ENCODE measurements around the gene OTOA. TPM values are rescaled to one million over a fixed set of nuclear protein-coding genes. Genes with fewer than 3 reads are reported as not detected.
A peak's percentile ranks its signal among the peaks of the same experiment; 100 is the strongest.
"Not testable (repeated sequence)": the region's sequence is repeated elsewhere in the genome, so short reads cannot be mapped to it uniquely, and the experiment has no call there.

OTOA gene
- total and polyA plus RNA-seq, 2 of the 13 experiments (the other 11 are each of a cell fraction or from before 2014, with no cell fraction given), result 0.05 to 0.15 TPM

- peaks cover 2 to 11% of the 10 kb centered on the region in 2 experiments; a peak in 3 of 5 replicates for H3K27me3 ChIP-seq (ENCODE audit: control insufficient read depth in 1 of 2, insufficient read depth in 2 of 2, low read length in 2 of 2)
- H3K4me3 ChIP-seq (replicated peaks in 1 of 3; ENCODE audit: insufficient read depth in 1 of 3, low read depth in 2 of 3, low read length in 3 of 3); H2AFZ ChIP-seq (ENCODE audit: low read length); DNase-seq (ENCODE audit: low spot score); H3K79me2 ChIP-seq (ENCODE audit: insufficient read depth, low read length); H4K20me1 ChIP-seq (ENCODE audit: insufficient read depth, low read length); intact Hi-C loops (cut with micrococcal nuclease; ENCODE audit: unreplicated experiment); BruUV-seq (replicated peaks); H3K4me1 ChIP-seq (ENCODE audit: insufficient read depth, low read length); ATAC-seq; H3K36me3 ChIP-seq (replicated peaks in 1 of 2; ENCODE audit: control insufficient read depth in 1 of 2, insufficient read depth in 2 of 2, low read length in 2 of 2); POLR2A ChIA-PET; H3K27ac ChIP-seq (ENCODE audit: extremely low read length, insufficient read depth, low read length); in situ Hi-C loops (cut with HindIII; ENCODE audit: extremely low pct_ligation_motif_present, low pct_unique_long_range_greater_than_20kb); CTCF ChIA-PET (ENCODE audit: low intra/inter-chr PET ratio, low total read pairs); H3K9me3 ChIP-seq (ENCODE audit: low read length); FAIRE-seq; H3K4me2 ChIP-seq (ENCODE audit: low read depth, low read length); H3K9ac ChIP-seq (ENCODE audit: insufficient read depth, low read depth, low read length): not testable (repeated sequence)
- WGBS (ENCODE audit: low lambda C conversion rate), result 19% methylated on average over 6 of the region's 12 CpGs
Measured at GRCh38 chr16:21756192-21757079, 92.7 kb downstream of the OTOA start.

- H3K9ac ChIP-seq (ENCODE audit: insufficient read depth, low read depth, low read length); H3K4me2 ChIP-seq (ENCODE audit: low read depth, low read length); POLR2A ChIA-PET; DNase-seq (ENCODE audit: low spot score); H4K20me1 ChIP-seq (ENCODE audit: insufficient read depth, low read length); H3K27ac ChIP-seq (ENCODE audit: extremely low read length, insufficient read depth, low read length); BruUV-seq (replicated peaks); H3K79me2 ChIP-seq (ENCODE audit: insufficient read depth, low read length); CTCF ChIA-PET (ENCODE audit: low intra/inter-chr PET ratio, low total read pairs); H3K9me3 ChIP-seq (ENCODE audit: low read length); H3K4me3 ChIP-seq (replicated peaks in 1 of 3; ENCODE audit: insufficient read depth in 1 of 3, low read depth in 2 of 3, low read length in 3 of 3); in situ Hi-C loops (cut with HindIII; ENCODE audit: extremely low pct_ligation_motif_present, low pct_unique_long_range_greater_than_20kb); H3K4me1 ChIP-seq (ENCODE audit: insufficient read depth, low read length); H2AFZ ChIP-seq (ENCODE audit: low read length); intact Hi-C loops (cut with micrococcal nuclease; ENCODE audit: unreplicated experiment); H3K36me3 ChIP-seq (replicated peaks in 1 of 2; ENCODE audit: control insufficient read depth in 1 of 2, insufficient read depth in 2 of 2, low read length in 2 of 2): not testable (repeated sequence)
- H3K27me3 ChIP-seq (ENCODE audit: control insufficient read depth in 1 of 2, insufficient read depth in 2 of 2, low read length in 2 of 2), result peaks cover 2 to 11% of the 10 kb centered on the region in 2 experiments; a peak in 3 of 5 replicates
- 31% methylated on average over 5 of the region's 31 CpGs for WGBS (ENCODE audit: low lambda C conversion rate)
- peak; percentile 99 for ATAC-seq
- FAIRE-seq, result peak; percentile 30
Measured at GRCh38 chr16:21757080-21757671, 93.4 kb downstream of the OTOA start.

GRCh38 chr16:21768280-21768679, 104.5 kb downstream of the OTOA start:
- H3K9ac ChIP-seq (ENCODE audit: insufficient read depth, low read depth, low read length); ATAC-seq; H4K20me1 ChIP-seq (ENCODE audit: insufficient read depth, low read length); H3K27ac ChIP-seq (ENCODE audit: extremely low read length, insufficient read depth, low read length); H2AFZ ChIP-seq (ENCODE audit: low read length); BruUV-seq (replicated peaks); H3K79me2 ChIP-seq (ENCODE audit: insufficient read depth, low read length); H3K27me3 ChIP-seq (ENCODE audit: control insufficient read depth in 1 of 2, insufficient read depth in 2 of 2, low read length in 2 of 2); H3K9me3 ChIP-seq (ENCODE audit: low read length); H3K4me3 ChIP-seq (replicated peaks in 1 of 3; ENCODE audit: insufficient read depth in 1 of 3, low read depth in 2 of 3, low read length in 3 of 3); FAIRE-seq; CTCF ChIA-PET (ENCODE audit: low intra/inter-chr PET ratio, low total read pairs); POLR2A ChIA-PET; H3K4me2 ChIP-seq (ENCODE audit: low read depth, low read length); in situ Hi-C loops (cut with HindIII; ENCODE audit: extremely low pct_ligation_motif_present, low pct_unique_long_range_greater_than_20kb); H3K36me3 ChIP-seq (replicated peaks in 1 of 2; ENCODE audit: control insufficient read depth in 1 of 2, insufficient read depth in 2 of 2, low read length in 2 of 2); DNase-seq (ENCODE audit: low spot score); intact Hi-C loops (cut with micrococcal nuclease; ENCODE audit: unreplicated experiment); H3K4me1 ChIP-seq (ENCODE audit: insufficient read depth, low read length): not testable (repeated sequence)
- WGBS (ENCODE audit: low lambda C conversion rate), result 21% methylated on average over 2 of the region's 2 CpGs

GRCh38 chr16:21768810-21769209, 105.0 kb downstream of the OTOA start:
- H4K20me1 ChIP-seq (ENCODE audit: insufficient read depth, low read length); H3K79me2 ChIP-seq (ENCODE audit: insufficient read depth, low read length); H2AFZ ChIP-seq (ENCODE audit: low read length); H3K36me3 ChIP-seq (replicated peaks in 1 of 2; ENCODE audit: control insufficient read depth in 1 of 2, insufficient read depth in 2 of 2, low read length in 2 of 2); H3K9ac ChIP-seq (ENCODE audit: insufficient read depth, low read depth, low read length); H3K27ac ChIP-seq (ENCODE audit: extremely low read length, insufficient read depth, low read length); H3K4me1 ChIP-seq (ENCODE audit: insufficient read depth, low read length); FAIRE-seq; H3K4me3 ChIP-seq (replicated peaks in 1 of 3; ENCODE audit: insufficient read depth in 1 of 3, low read depth in 2 of 3, low read length in 3 of 3); H3K4me2 ChIP-seq (ENCODE audit: low read depth, low read length); POLR2A ChIA-PET; CTCF ChIA-PET (ENCODE audit: low intra/inter-chr PET ratio, low total read pairs); H3K9me3 ChIP-seq (ENCODE audit: low read length); in situ Hi-C loops (cut with HindIII; ENCODE audit: extremely low pct_ligation_motif_present, low pct_unique_long_range_greater_than_20kb); H3K27me3 ChIP-seq (ENCODE audit: control insufficient read depth in 1 of 2, insufficient read depth in 2 of 2, low read length in 2 of 2); DNase-seq (ENCODE audit: low spot score); BruUV-seq (replicated peaks); intact Hi-C loops (cut with micrococcal nuclease; ENCODE audit: unreplicated experiment); ATAC-seq: not testable (repeated sequence)
- no CpG with 5 or more reads among the region's 5 CpGs for WGBS (ENCODE audit: low lambda C conversion rate)
